ENCODE data around the gene RAB1A. TPM values are rescaled to one million over a fixed set of nuclear protein-coding genes. Genes with fewer than 3 reads are reported as not detected.

RAB1A gene
- total and polyA plus RNA-seq, 9 of the 15 experiments (the other 6 are each of a cell fraction or from before 2014, with no cell fraction given), result 43.8 to 163 (median 67.7) TPM

DNA sequence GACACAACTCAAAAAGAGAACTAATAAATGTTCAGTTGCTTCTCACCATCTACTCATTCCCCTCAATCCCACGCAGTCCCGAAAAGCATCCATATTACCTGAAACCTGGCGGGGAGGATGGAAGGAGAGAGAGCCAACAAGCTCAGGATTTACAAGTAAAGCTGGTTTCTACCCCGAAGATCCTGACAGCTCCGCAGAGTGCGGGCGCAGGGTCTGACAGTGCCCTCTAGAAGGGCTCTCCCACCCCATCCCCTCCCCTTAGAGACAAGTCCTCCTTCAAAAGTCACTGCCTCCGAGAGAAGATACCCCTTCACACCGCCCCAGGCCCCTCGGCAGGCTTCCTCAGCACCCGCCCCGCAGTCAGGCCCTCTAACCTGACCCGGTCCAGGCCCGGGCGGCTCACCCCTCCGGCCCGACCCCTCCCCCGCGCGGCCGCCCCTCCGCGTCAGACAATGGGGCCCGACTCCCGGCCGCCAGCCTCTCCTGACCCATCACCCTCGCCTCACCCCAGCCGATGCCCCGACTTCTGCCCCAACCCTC lies 550 bp downstream of the RAB1A start (continued):
- TF ChIP-seq, protein P1, sequence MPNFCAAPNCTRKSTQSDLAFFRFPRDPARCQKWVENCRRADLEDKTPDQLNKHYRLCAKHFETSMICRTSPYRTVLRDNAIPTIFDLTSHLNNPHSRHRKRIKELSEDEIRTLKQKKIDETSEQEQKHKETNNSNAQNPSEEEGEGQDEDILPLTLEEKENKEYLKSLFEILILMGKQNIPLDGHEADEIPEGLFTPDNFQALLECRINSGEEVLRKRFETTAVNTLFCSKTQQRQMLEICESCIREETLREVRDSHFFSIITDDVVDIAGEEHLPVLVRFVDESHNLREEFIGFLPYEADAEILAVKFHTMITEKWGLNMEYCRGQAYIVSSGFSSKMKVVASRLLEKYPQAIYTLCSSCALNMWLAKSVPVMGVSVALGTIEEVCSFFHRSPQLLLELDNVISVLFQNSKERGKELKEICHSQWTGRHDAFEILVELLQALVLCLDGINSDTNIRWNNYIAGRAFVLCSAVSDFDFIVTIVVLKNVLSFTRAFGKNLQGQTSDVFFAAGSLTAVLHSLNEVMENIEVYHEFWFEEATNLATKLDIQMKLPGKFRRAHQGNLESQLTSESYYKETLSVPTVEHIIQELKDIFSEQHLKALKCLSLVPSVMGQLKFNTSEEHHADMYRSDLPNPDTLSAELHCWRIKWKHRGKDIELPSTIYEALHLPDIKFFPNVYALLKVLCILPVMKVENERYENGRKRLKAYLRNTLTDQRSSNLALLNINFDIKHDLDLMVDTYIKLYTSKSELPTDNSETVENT (CRISPR knock-in tag; IDR thresholded peaks at IDR 0.05), result no peak
- no peak for TF ChIP-seq ZNF407 (IDR thresholded peaks at IDR 0.05; ENCODE audit: low read depth)
- TF ChIP-seq ZNF589 (CRISPR knock-in tag; IDR thresholded peaks at IDR 0.05; ENCODE audit: low read depth), result no peak
- no peak for TF ChIP-seq KAT8 (IDR thresholded peaks at IDR 0.05; ENCODE audit: low read depth)
- no peak for TF ChIP-seq HDAC8 (tag; IDR thresholded peaks at IDR 0.05)
- TF ChIP-seq PRPF4 (IDR thresholded peaks at IDR 0.05; ENCODE audit: insufficient read depth, low read depth, low read length, poor library complexity, severe bottlenecking), result no peak
- TF ChIP-seq, protein P2, sequence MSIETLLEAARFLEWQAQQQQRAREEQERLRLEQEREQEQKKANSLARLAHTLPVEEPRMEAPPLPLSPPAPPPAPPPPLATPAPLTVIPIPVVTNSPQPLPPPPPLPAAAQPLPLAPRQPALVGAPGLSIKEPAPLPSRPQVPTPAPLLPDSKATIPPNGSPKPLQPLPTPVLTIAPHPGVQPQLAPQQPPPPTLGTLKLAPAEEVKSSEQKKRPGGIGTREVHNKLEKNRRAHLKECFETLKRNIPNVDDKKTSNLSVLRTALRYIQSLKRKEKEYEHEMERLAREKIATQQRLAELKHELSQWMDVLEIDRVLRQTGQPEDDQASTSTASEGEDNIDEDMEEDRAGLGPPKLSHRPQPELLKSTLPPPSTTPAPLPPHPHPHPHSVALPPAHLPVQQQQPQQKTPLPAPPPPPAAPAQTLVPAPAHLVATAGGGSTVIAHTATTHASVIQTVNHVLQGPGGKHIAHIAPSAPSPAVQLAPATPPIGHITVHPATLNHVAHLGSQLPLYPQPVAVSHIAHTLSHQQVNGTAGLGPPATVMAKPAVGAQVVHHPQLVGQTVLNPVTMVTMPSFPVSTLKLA (conservative IDR thresholded peaks at IDR 0.05), result no peak
- TF ChIP-seq POLR2A (conservative IDR thresholded peaks at IDR 0.05), result no peak
- TF ChIP-seq RHOXF2B (CRISPR knock-in tag; conservative IDR thresholded peaks at IDR 0.05), result no peak
- no peak for TF ChIP-seq ZNF695 (CRISPR knock-in tag; IDR thresholded peaks at IDR 0.05)
- TF ChIP-seq ZNF444 (CRISPR knock-in tag; IDR thresholded peaks at IDR 0.05), result no peak
- no peak for TF ChIP-seq ZNF707 (CRISPR knock-in tag; conservative IDR thresholded peaks at IDR 0.05)

Data from K562 (cell line).